ENCODE results near the gene GPR39.
A peak's percentile ranks its signal among the peaks of the same experiment; 100 is the strongest.

Gene GPR39

DNA sequence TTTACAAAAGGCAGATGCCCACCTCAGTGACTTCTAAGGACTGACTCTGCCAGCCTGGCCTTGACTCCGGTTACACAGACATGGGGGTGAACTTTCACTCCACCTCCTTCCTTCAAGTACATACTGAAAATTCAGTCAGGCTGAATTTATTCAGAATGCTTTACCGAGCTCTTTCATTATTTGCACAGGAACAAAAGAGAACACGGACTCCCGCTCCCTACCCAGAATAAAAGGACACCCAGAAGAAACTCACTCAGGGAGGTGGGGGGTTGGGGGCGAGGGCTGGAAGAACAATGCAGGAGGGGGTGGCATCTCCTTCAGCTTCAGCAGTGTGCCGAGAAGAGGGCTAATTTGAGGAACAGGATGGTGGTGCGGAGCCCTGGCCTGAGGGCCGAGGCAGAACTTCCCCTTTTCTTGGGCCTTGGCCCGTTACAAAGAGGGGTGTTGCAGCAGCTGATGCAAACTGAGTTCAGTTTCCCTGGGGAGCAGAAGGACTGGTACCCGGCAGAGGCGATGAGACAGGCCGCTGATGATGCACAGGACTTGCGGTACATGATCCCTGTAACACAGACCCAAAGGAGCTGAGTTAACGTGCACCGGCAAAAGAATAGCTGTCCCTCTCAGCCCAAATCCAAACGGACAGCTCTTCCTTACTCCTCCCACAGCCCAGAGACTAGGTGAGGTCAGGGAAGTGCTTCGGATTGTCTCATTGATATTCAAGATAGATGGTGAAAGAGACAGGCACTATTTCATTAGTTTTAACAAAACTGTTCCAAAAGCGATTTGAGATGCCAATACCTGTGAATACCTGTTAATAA lies 229.3 kb downstream of the GPR39 start:
- H3F3A ChIP-seq (ENCODE audit: insufficient read depth) = no peaks in the 10 kb centered on the region
- no peak overlapping the region for H3K4me2 ChIP-seq (ENCODE audit: low read depth, low read length, poor library complexity, severe bottlenecking)
- H4K20me1 ChIP-seq (ENCODE audit: low read depth, low read length) = no peaks in the 10 kb centered on the region
- H3K79me2 ChIP-seq (ENCODE audit: insufficient read depth, low read length) = no peaks in the 10 kb centered on the region
- no peaks in the 10 kb centered on the region for H3K9me2 ChIP-seq (replicated peaks; ENCODE audit: insufficient read depth, low read length)
- H3K9ac ChIP-seq (ENCODE audit: low read length) = no peak overlapping the region
- H3K27ac ChIP-seq (ENCODE audit: low read depth, low read length) = no peak overlapping the region
- H2AFZ ChIP-seq (ENCODE audit: low read depth, low read length, severe bottlenecking) = no peak overlapping the region
- H3K36me3 ChIP-seq (ENCODE audit: low read length) = no peaks in the 10 kb centered on the region
- H3K4me3 ChIP-seq (ENCODE audit: insufficient read depth, low read length, poor library complexity, severe bottlenecking) = no peak overlapping the region
- TF ChIP-seq EZH2phosphoT487 (conservative IDR thresholded peaks at IDR 0.05; ENCODE audit: low read length) (no peak), CTCF (IDR thresholded peaks at IDR 0.05; ENCODE audit: insufficient read depth, low read length, poor library complexity, severe bottlenecking) (no peak)
- no peaks in the 10 kb centered on the region for H3K27me3 ChIP-seq (ENCODE audit: low read length)
- no peaks in the 10 kb centered on the region for H3K9me3 ChIP-seq (ENCODE audit: insufficient read depth, low read length)

DNA sequence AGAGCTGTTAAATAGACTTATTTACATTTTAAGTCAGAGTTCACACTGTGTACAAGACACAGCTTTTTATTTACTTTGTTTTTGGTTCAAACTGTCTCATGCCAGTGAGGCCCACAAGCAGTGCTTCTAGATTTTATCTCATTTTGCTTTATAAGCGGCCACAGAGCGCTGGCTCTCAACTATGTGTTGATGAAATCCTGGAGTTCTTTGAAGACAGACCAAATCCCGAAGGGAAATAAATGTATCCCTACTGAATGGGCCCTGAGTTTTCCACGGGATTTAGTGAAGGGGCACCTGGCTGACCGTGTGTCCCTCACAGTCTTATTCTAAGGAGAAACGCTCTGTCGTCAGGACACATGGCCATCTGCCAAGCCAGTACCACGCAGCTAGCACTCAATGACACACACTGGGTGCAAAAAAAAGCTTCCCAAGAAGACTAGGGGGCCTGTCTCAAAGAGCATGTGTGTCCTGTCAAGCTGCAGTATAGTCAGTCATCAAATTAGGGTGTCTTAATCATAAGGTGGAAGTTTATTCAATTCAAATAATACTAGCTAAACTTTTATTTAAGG lies 230.0 kb downstream of the GPR39 start:
- Histone ChIP-seq H3K4me2 (ENCODE audit: low read depth, low read length, poor library complexity, severe bottlenecking) (no peak overlapping the region), H3K79me2 (ENCODE audit: insufficient read depth, low read length) (no peaks in the 10 kb centered on the region), H3K9me3 (ENCODE audit: insufficient read depth, low read length) (no peaks in the 10 kb centered on the region), H3K27me3 (ENCODE audit: low read length) (no peaks in the 10 kb centered on the region), H3F3A (ENCODE audit: insufficient read depth) (no peaks in the 10 kb centered on the region), H3K4me3 (ENCODE audit: insufficient read depth, low read length, poor library complexity, severe bottlenecking) (no peak overlapping the region), H3K27ac (ENCODE audit: low read depth, low read length) (no peak overlapping the region), H4K20me1 (ENCODE audit: low read depth, low read length) (no peaks in the 10 kb centered on the region), H2AFZ (ENCODE audit: low read depth, low read length, severe bottlenecking) (no peak overlapping the region), H3K9me2 (replicated peaks; ENCODE audit: insufficient read depth, low read length) (no peaks in the 10 kb centered on the region), H3K9ac (ENCODE audit: low read length) (no peak overlapping the region), H3K36me3 (ENCODE audit: low read length) (no peaks in the 10 kb centered on the region)
- TF ChIP-seq EZH2phosphoT487 (conservative IDR thresholded peaks at IDR 0.05; ENCODE audit: low read length) = no peak

DNA sequence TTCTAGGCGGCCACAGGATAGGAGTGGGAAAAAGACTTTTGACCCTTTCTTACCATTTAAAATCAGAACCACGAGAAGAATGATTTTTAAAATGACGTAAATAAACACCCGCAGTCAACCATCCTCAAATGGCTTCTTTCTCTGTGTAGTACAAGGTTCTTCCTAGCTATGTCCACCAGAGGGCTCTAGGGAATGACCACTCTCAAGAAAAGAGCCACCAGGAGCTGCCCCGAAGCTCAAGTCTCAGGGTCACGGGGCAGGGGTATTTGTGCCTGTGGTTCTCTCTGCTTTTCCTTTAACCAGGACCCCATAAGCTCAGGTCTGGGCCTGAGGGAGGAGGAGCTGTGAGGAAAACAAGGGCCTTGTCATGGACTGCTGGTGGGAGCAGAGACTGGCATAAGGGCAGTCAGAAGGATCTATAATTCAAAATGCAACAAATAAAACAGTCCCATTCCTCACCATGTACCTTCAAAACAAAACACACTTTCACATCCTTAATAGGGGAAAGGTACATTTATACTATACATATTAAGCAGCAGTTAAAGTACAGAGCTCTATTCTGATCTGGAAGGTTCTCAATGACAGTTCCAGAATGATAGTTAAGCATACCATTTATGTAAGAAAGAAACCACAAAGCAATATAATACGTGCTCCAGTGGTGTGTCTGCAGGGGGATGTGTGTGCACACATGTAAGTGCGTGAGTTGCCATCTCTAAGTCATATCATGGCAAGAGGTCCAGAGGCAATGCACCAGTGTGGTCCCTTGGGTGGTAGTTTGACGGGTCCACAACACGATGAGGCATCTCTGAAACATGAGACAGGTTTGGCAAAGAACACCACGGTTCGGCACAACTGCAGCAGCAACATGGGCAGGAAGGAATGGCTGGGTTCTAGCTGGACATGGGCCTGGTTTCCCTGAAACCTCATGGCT lies 234.8 kb downstream of the GPR39 start:
- TF ChIP-seq CTCF (IDR thresholded peaks at IDR 0.05; ENCODE audit: insufficient read depth, low read length, poor library complexity, severe bottlenecking) (peak; percentile 10), EZH2phosphoT487 (conservative IDR thresholded peaks at IDR 0.05; ENCODE audit: low read length) (no peak)
- no peaks in the 10 kb centered on the region for H3K9me2 ChIP-seq (replicated peaks; ENCODE audit: insufficient read depth, low read length)
- no peak overlapping the region for H3K9ac ChIP-seq (ENCODE audit: low read length)
- H3K36me3 ChIP-seq (ENCODE audit: low read length) = no peaks in the 10 kb centered on the region
- H4K20me1 ChIP-seq (ENCODE audit: low read depth, low read length) = no peaks in the 10 kb centered on the region
- no peaks in the 10 kb centered on the region for H3K27me3 ChIP-seq (ENCODE audit: low read length)
- no peaks in the 10 kb centered on the region for H3F3A ChIP-seq (ENCODE audit: insufficient read depth)
- no peak overlapping the region for H3K27ac ChIP-seq (ENCODE audit: low read depth, low read length)
- no peak overlapping the region for H3K4me3 ChIP-seq (ENCODE audit: insufficient read depth, low read length, poor library complexity, severe bottlenecking)
- H3K4me2 ChIP-seq (ENCODE audit: low read depth, low read length, poor library complexity, severe bottlenecking) = no peak overlapping the region
- no peaks in the 10 kb centered on the region for H3K9me3 ChIP-seq (ENCODE audit: insufficient read depth, low read length)
- no peak overlapping the region for H2AFZ ChIP-seq (ENCODE audit: low read depth, low read length, severe bottlenecking)
- no peaks in the 10 kb centered on the region for H3K79me2 ChIP-seq (ENCODE audit: insufficient read depth, low read length)
